Tibial nerve (tissue), 3 donors: ENCODE results near the gene ENOX1.

Experiments used
- POLR2A ChIP-seq, 2 donors: fragments of 450-650 bp; IDR thresholded peaks; one replicate each; pipeline ENCODE4 v1.6.1; 2017; ENCODE audit warnings: antibody characterized with exemption in 2 of 2, mild to moderate bottlenecking in 2 of 2, moderate library complexity in 2 of 2
- TF ChIP-seq, protein P1 (sequence below), 5 experiments: fragments of 200-600 bp in 3 of 5; fragments of 450-650 bp in 2 of 5; sonication (generic) in 3 of 5; IDR thresholded peaks; one replicate each; pipeline ENCODE4 v1.5.1; 2016 to 2019; ENCODE audit warnings: antibody characterized with exemption in 5 of 5, mild to moderate bottlenecking in 3 of 5, moderate library complexity in 2 of 5

DNA sequence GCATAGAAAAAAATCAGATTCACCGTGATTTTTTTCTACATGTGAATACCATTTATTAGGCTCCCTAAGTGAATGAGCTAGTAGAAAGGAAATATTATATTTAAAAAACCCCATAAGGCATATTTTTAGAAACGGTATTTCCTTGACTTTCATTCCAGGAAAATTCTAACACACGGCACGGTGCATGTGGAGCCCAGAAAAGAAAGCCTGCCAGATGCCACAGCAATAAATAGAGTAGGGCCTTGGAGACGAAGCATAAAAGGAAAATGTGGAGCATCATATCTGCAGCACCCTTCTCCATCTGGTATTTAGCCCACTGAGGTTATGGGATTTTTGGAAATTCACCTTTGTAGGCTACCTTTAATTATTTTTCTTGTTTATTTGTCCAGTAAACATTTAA, 314.4 kb downstream of the ENOX1 start:
- TF ChIP-seq, protein P1, sequence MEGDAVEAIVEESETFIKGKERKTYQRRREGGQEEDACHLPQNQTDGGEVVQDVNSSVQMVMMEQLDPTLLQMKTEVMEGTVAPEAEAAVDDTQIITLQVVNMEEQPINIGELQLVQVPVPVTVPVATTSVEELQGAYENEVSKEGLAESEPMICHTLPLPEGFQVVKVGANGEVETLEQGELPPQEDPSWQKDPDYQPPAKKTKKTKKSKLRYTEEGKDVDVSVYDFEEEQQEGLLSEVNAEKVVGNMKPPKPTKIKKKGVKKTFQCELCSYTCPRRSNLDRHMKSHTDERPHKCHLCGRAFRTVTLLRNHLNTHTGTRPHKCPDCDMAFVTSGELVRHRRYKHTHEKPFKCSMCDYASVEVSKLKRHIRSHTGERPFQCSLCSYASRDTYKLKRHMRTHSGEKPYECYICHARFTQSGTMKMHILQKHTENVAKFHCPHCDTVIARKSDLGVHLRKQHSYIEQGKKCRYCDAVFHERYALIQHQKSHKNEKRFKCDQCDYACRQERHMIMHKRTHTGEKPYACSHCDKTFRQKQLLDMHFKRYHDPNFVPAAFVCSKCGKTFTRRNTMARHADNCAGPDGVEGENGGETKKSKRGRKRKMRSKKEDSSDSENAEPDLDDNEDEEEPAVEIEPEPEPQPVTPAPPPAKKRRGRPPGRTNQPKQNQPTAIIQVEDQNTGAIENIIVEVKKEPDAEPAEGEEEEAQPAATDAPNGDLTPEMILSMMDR (IDR thresholded peaks at IDR 0.05), result no peak
- no peak for TF ChIP-seq POLR2A (IDR thresholded peaks at IDR 0.05)
